Tibial artery (tissue), 4 donors: Measurements from ENCODE around the gene DCXR.
A peak's percentile ranks its signal among the peaks of the same experiment; 100 is the strongest.

Experiments used
- DNase-seq, 2 donors: peaks; one replicate each; pipeline ENCODE4 v3.0.0-alpha.2; 2019
- H3K27ac ChIP-seq, 2 donors: fragments of 200-600 bp; sonication (generic) in 1 of 2; 1 replicate in 1 of 2; 2 replicates in 1 of 2; pipeline ENCODE4 v1.5.1; 2018 to 2019; ENCODE audit warnings: mild to moderate bottlenecking in 1 of 2
- H3K27me3 ChIP-seq, 2 donors: fragments of 200-600 bp; sonication (generic) in 1 of 2; one replicate each; pipeline versions ENCODE4 v1.5.1 to v1.6.0; 2016 to 2019
- H3K36me3 ChIP-seq, 3 donors: fragments of 200-600 bp; sonication (generic) in 2 of 3; one replicate each; pipeline ENCODE4 v1.5.1; 2016 to 2019; ENCODE audit warnings: mild to moderate bottlenecking in 2 of 3
- H3K4me1 ChIP-seq, 4 donors: fragments of 200-600 bp; sonication (generic) in 2 of 4; 1 replicate in 3 of 4; 2 replicates in 1 of 4; pipeline ENCODE4 v1.5.1; 2016 to 2019
- H3K4me3 ChIP-seq, 2 donors: fragments of 200-600 bp; sonication (generic) in 1 of 2; 1 replicate in 1 of 2; 2 replicates in 1 of 2; pipeline ENCODE4 v1.5.1; 2018 to 2019; ENCODE audit warnings: mild to moderate bottlenecking in 2 of 2
- H3K9me3 ChIP-seq, 3 donors: fragments of 200-600 bp; sonication (generic) in 1 of 3; one replicate each; pipeline ENCODE4 v1.5.1; 2016 to 2019
- intact Hi-C: fragments of 100-400 bp; cut with DNase I; formaldehyde crosslinking; loops from one replicate; pipeline ENCODE4 v1.15.0; 2023; ENCODE audit warnings: low total_unique reads
- TF ChIP-seq, protein P1 (sequence below), 2 experiments: fragments of 200-600 bp in 1 of 2; fragments of 450-650 bp in 1 of 2; IDR thresholded peaks; one replicate each; pipeline ENCODE4 v1.5.1; 2017 to 2019; ENCODE audit warnings: antibody characterized with exemption in 2 of 2, mild to moderate bottlenecking in 1 of 2, moderate library complexity in 1 of 2

The DCXR gene

GRCh38 chr17:82007228-82007494 lies 30.3 kb downstream of the DCXR start:
- TF ChIP-seq, protein P1, sequence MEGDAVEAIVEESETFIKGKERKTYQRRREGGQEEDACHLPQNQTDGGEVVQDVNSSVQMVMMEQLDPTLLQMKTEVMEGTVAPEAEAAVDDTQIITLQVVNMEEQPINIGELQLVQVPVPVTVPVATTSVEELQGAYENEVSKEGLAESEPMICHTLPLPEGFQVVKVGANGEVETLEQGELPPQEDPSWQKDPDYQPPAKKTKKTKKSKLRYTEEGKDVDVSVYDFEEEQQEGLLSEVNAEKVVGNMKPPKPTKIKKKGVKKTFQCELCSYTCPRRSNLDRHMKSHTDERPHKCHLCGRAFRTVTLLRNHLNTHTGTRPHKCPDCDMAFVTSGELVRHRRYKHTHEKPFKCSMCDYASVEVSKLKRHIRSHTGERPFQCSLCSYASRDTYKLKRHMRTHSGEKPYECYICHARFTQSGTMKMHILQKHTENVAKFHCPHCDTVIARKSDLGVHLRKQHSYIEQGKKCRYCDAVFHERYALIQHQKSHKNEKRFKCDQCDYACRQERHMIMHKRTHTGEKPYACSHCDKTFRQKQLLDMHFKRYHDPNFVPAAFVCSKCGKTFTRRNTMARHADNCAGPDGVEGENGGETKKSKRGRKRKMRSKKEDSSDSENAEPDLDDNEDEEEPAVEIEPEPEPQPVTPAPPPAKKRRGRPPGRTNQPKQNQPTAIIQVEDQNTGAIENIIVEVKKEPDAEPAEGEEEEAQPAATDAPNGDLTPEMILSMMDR (IDR thresholded peaks at IDR 0.05): no peak
- H3K4me1 ChIP-seq: peaks cover 6 to 62% (median 51%) of the 10 kb centered on the region in 4 donors
- no peak for DNase-seq
- H3K9me3 ChIP-seq: no peaks in the 10 kb centered on the region
- peak overlapping the region in 1 of 2 donors; percentile 11 for H3K27ac ChIP-seq
- H3K36me3 ChIP-seq: peaks cover 0 to 25% (median 7%) of the 10 kb centered on the region in 3 donors
- intact Hi-C loops: no loop called here
- no peak overlapping the region for H3K4me3 ChIP-seq
- no peaks in the 10 kb centered on the region for H3K27me3 ChIP-seq

DNA sequence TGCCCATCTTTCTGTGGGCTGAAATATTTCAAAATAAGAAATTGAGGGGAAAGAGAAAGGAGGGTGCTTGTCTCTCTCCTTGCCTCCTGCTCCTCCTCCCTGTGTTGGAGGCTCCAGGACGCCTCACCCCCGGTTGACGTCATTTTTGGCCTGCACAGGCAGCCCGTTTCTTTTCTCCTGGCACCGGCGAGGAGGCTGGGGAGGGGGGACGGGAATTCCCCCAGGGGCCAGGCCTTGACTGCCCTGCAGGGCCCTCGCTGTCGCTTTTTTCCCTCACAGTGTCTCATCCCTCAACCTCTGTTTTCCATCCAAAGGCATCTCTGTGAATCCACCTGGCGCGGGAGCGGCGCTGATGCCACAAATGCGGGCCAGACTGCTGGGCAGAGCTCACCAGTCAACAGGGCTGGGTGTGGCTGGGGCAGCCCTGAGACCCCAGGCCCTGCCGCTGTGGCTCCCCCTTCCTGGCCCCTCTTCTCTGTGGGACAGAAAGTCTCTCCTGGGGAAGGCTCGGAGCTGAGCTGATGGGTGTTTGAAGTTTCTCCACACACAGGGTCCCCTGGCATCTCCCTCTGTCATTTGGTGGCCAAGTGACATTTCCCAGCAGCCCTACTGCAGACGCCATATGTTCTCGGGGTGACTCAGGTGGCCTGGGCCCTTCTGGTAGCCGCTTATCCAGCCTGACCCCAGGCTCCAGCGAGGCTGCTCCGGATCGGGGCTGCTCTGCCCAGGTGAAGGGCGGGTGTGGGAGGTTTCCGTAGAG lies 30.8 kb downstream of the DCXR start:
- intact Hi-C loops: no loop called here
- TF ChIP-seq, protein P1 (IDR thresholded peaks at IDR 0.05): no peak
- Histone ChIP-seq H3K27me3 (no peaks in the 10 kb centered on the region), H3K36me3 (peaks cover 0 to 20% (median 3%) of the 10 kb centered on the region in 3 donors), H3K4me1 (peaks cover 6 to 62% (median 51%) of the 10 kb centered on the region in 4 donors), H3K9me3 (no peaks in the 10 kb centered on the region), H3K27ac (peak overlapping the region in 1 of 2 donors; percentile 11), H3K4me3 (no peak overlapping the region)
- DNase-seq: no peak

DNA sequence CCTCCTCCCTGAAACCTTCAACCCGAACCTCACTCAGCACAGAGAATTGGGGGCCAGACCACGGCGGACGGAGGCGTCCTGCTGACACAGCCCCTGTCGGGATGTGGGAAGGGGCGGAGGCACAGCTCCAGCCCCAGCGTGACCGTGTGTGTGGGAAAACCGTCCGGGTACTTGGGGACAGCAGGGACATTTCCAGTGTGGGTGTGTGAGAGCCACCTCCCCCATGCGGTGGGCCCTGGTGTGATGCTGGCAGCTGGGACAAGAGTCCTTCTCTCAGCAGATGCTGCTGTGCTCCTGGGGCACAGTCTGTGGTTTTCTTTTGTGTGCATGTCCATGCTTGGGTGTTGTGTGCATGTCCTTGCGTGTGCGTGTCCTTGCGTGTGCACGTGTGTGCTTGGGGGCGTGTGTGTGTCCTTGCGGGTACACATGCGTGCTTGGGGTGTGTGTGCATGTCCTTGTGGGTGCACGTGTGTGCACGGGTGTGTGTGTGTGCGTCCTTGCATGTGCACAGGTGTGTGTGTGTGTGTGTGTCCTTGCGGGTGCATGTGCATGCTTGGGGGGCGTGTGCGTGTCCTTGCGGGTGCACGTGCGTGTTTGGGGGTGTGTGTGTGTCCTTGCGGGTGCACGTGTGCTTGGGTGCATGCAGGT lies 31.7 kb downstream of the DCXR start:
- no peak for DNase-seq

GRCh38 chr17:82004517-82005455 lies 32.7 kb downstream of the DCXR start:
- intact Hi-C loops: no loop called here
- TF ChIP-seq, protein P1 (IDR thresholded peaks at IDR 0.05): no peak
- H3K4me3 ChIP-seq: no peak overlapping the region
- peaks cover 6 to 62% (median 51%) of the 10 kb centered on the region in 4 donors for H3K4me1 ChIP-seq
- peak overlapping the region; percentile 34 to 64 for H3K27ac ChIP-seq
- DNase-seq: no peak
- peaks cover 0 to 9% (median 0%) of the 10 kb centered on the region in 3 donors for H3K36me3 ChIP-seq
- H3K9me3 ChIP-seq: no peaks in the 10 kb centered on the region
- no peaks in the 10 kb centered on the region for H3K27me3 ChIP-seq

More for the DNA sequence above, 31.7 kb downstream of the DCXR start:
- intact Hi-C loops: no loop called here
- TF ChIP-seq, protein P1 (IDR thresholded peaks at IDR 0.05): no peak
- Histone ChIP-seq H3K36me3 (peaks cover 0 to 13% (median 0%) of the 10 kb centered on the region in 3 donors), H3K27me3 (no peaks in the 10 kb centered on the region), H3K4me1 (peaks cover 6 to 62% (median 51%) of the 10 kb centered on the region in 4 donors), H3K27ac (no peak overlapping the region), H3K4me3 (no peak overlapping the region), H3K9me3 (no peaks in the 10 kb centered on the region)
